ENCODE results near the gene DZIP1L. TPM values are rescaled to one million over a fixed set of nuclear protein-coding genes. Genes with fewer than 3 reads are reported as not detected.
A peak's percentile ranks its signal among the peaks of the same experiment; 100 is the strongest.

Gene DZIP1L
- total RNA-seq, 1 experiment from 2014 or later: 16.5 TPM

DNA sequence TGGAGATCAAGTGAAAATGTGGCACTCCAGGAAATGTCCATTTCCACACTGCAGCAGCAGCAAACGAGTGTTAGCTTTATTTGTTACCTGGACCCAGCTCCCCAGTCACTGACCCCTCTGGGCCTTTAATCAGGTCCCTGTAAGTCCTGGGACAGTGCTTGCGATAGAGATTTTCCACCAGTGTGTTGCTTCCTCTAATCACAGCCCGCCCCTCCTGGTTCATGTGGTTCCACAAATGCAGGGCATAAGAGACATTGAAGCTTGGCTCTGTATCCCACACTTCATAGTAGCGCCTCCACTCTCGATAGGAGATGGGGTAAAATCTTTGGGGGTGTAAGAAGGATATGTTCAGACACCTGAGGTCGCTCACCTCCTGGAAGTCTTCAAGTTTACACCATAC is 8.8 kb upstream of the DZIP1L start:
- no peak for TF ChIP-seq CTCF (IDR thresholded peaks at IDR 0.05; ENCODE audit: unreplicated experiment)
- peaks cover 2% of the 10 kb centered on the region for H3K4me1 Mint-ChIP-seq (ENCODE audit: low read depth, unreplicated experiment)
- no TSS peak for BruUV-seq (replicated peaks)
- no peaks in the 10 kb centered on the region for H3K27me3 Mint-ChIP-seq (ENCODE audit: unreplicated experiment)
- H3K27ac Mint-ChIP-seq (ENCODE audit: unreplicated experiment): no peak overlapping the region
- H3K4me3 Mint-ChIP-seq (ENCODE audit: low read depth, unreplicated experiment): no peak overlapping the region
- H3K9me3 Mint-ChIP-seq (ENCODE audit: low read depth, unreplicated experiment): no peaks in the 10 kb centered on the region
- DNase-seq: no peak
- no peaks in the 10 kb centered on the region for H3K36me3 Mint-ChIP-seq (ENCODE audit: insufficient read depth, unreplicated experiment)
- intact Hi-C loops (cut with micrococcal nuclease; ENCODE audit: unreplicated experiment): no loop called here
- CTCF ChIA-PET: interaction anchor here (1.3 kb wide), 1 partner anchor 9 kb away, joined by 3 read pairs; the partner anchor contains the start of gene DZIP1L

DNA sequence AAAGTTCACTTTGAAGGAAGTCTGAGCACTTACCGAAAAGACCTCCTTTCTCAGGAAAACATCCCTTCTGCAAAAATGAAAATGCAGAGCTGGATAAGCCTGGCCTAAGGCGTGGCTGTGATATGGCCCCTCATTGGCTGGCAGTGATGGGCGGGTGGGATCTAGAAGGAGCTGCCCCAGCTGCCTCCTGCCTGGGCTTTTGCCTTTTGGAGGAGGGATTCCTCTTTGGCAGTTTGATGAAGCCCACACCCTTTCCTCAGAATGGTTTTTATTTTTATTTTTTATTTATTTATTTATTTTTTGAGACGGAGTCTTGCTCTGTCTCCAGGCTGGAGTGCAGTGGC is 4.0 kb upstream of the DZIP1L start:
- no peak overlapping the region for H3K4me3 Mint-ChIP-seq (ENCODE audit: low read depth, unreplicated experiment)
- no TSS peak for BruUV-seq (replicated peaks)
- DNase-seq: no peak
- CTCF ChIA-PET: interaction anchor here (0.9 to 2.2 kb wide), 7 partner anchors 24 to 68 kb away, joined by 3 to 20 read pairs (median 3); partner anchors contain the start of gene ARMC8
- H3K9me3 Mint-ChIP-seq (ENCODE audit: low read depth, unreplicated experiment): no peaks in the 10 kb centered on the region
- no peak overlapping the region for H3K27ac Mint-ChIP-seq (ENCODE audit: unreplicated experiment)
- no peak for TF ChIP-seq CTCF (IDR thresholded peaks at IDR 0.05; ENCODE audit: unreplicated experiment)
- peaks cover 26% of the 10 kb centered on the region for H3K4me1 Mint-ChIP-seq (ENCODE audit: low read depth, unreplicated experiment)
- peaks cover 18% of the 10 kb centered on the region for H3K36me3 Mint-ChIP-seq (ENCODE audit: insufficient read depth, unreplicated experiment)
- H3K27me3 Mint-ChIP-seq (ENCODE audit: unreplicated experiment): no peaks in the 10 kb centered on the region
- intact Hi-C loops (cut with micrococcal nuclease; ENCODE audit: unreplicated experiment): loop anchor here (1.0 to 5.0 kb wide), 2 partner anchors 37 to 51 kb away; no protein-coding TSS in a partner anchor

DNA sequence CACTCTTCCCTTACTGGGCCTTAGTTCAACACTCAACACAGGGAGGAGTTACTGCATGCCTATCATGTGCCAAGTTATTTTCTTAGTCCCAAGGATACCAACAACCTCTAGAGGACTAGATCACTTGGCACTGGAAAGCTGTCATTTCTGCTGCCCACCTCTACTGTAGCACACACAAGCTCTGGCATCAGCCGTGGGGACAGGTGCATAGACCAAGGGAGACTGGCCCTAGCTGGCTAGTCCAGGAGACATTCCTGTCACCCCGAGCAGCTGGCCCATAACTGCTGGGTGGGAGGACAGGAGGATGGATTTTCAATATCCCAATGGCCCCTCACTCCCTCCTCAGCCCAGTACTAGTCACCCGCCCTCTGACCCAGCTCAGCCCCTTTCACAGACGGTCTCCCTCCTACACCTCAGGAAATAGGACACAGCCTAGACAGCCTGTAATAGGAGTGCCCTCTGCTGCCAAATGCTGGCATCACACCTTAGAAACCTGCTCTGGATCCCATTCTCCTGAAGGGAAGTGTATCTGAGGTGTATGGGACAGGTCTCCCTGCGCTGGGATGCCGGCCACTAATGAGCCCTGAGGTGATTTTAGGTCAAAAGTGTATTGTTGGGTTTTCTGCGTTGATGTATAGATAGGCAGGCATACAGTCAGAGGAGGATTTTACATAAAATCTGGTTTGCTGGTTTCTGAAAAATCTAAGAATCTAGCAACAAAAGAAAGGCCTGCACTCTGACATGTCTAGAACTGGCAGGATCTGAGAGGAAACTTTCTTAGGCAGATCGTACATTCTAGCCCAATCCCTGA is 3.4 kb upstream of the DZIP1L start:
- intact Hi-C loops (cut with micrococcal nuclease; ENCODE audit: unreplicated experiment): loop anchor here (1.0 to 5.0 kb wide), 2 partner anchors 37 to 51 kb away; no protein-coding TSS in a partner anchor
- no peak overlapping the region for H3K4me3 Mint-ChIP-seq (ENCODE audit: low read depth, unreplicated experiment)

GRCh38 chr3:138114431-138114918 is 933 bp downstream of the DZIP1L start:
- intact Hi-C loops (cut with micrococcal nuclease; ENCODE audit: unreplicated experiment): loop anchor here (2.0 kb wide), 1 partner anchor 18 kb away; no protein-coding TSS in a partner anchor
- Mint-ChIP-seq H3K4me3 (ENCODE audit: low read depth, unreplicated experiment) (peak overlapping the region; percentile 99), H3K36me3 (ENCODE audit: insufficient read depth, unreplicated experiment) (peaks cover 18% of the 10 kb centered on the region), H3K27me3 (ENCODE audit: unreplicated experiment) (no peaks in the 10 kb centered on the region), H3K4me1 (ENCODE audit: low read depth, unreplicated experiment) (peaks cover 43% of the 10 kb centered on the region), H3K9me3 (ENCODE audit: low read depth, unreplicated experiment) (no peaks in the 10 kb centered on the region), H3K27ac (ENCODE audit: unreplicated experiment) (peak overlapping the region; percentile 76)
- BruUV-seq (replicated peaks): no TSS peak
- CTCF ChIA-PET: no interaction called here
- no peak for TF ChIP-seq CTCF (IDR thresholded peaks at IDR 0.05; ENCODE audit: unreplicated experiment)
- peak; percentile 26 for DNase-seq

More for the DNA sequence above, 3.4 kb upstream of the DZIP1L start:
- CTCF ChIA-PET: interaction anchor here (0.6 to 2.2 kb wide), 9 partner anchors 8 to 68 kb away, joined by 3 to 20 read pairs (median 4); partner anchors contain the start of gene ARMC8
- peaks cover 32% of the 10 kb centered on the region for H3K4me1 Mint-ChIP-seq (ENCODE audit: low read depth, unreplicated experiment)
- H3K27ac Mint-ChIP-seq (ENCODE audit: unreplicated experiment): no peak overlapping the region
- no TSS peak for BruUV-seq (replicated peaks)
- H3K36me3 Mint-ChIP-seq (ENCODE audit: insufficient read depth, unreplicated experiment): peaks cover 18% of the 10 kb centered on the region
- DNase-seq: peak; percentile 94
- TF ChIP-seq CTCF (IDR thresholded peaks at IDR 0.05; ENCODE audit: unreplicated experiment): peak; percentile 91
- no peaks in the 10 kb centered on the region for H3K9me3 Mint-ChIP-seq (ENCODE audit: low read depth, unreplicated experiment)
- no peaks in the 10 kb centered on the region for H3K27me3 Mint-ChIP-seq (ENCODE audit: unreplicated experiment)

Data from Calu3 (cell line).